Measurements from ENCODE around the gene SEMA3D.

- TF ChIP-seq YY1 (IDR thresholded peaks at IDR 0.05) (no peak), SP1 (IDR thresholded peaks at IDR 0.05) (no peak), CTCF (IDR thresholded peaks at IDR 0.05; ENCODE audit: low read depth, low read length, missing input control) (no peak), ZBTB33 (IDR thresholded peaks at IDR 0.05) (no peak), TAF1 (conservative IDR thresholded peaks at IDR 0.05) (no peak), GABPA (IDR thresholded peaks at IDR 0.05 in 1 of 2, conservative IDR thresholded peaks at IDR 0.05 in 1 of 2) (no peak), EGR1 (IDR thresholded peaks at IDR 0.05; ENCODE audit: low read depth in 2 of 2) (no peak), RAD21 (IDR thresholded peaks at IDR 0.05) (no peak), HNF4G (IDR thresholded peaks at IDR 0.05) (no peak), REST (IDR thresholded peaks at IDR 0.05) (no peak), RXRA (IDR thresholded peaks at IDR 0.05) (no peak), ATF3 (IDR thresholded peaks at IDR 0.05) (no peak), MAX (IDR thresholded peaks at IDR 0.05) (no peak), JUND (IDR thresholded peaks at IDR 0.05) (no peak)
Observed at GRCh38 chr7:85055906-85056305, 130.9 kb downstream of the SEMA3D start.

Measured in liver (tissue), 3 donors.